HPDE6-E6E7 (cell line): ENCODE data around the gene B4GALT5.

ENCODE experiments used
- DNase-seq: peaks from one replicate; pipeline ENCODE4 v3.0.0; 2011; ENCODE audit warnings: missing footprints; ENCODE audit errors: extremely low spot score

Gene B4GALT5

GRCh38 chr20:49658508-49658907 lies 55.2 kb downstream of the B4GALT5 start:
- DNase-seq: no peak

DNA sequence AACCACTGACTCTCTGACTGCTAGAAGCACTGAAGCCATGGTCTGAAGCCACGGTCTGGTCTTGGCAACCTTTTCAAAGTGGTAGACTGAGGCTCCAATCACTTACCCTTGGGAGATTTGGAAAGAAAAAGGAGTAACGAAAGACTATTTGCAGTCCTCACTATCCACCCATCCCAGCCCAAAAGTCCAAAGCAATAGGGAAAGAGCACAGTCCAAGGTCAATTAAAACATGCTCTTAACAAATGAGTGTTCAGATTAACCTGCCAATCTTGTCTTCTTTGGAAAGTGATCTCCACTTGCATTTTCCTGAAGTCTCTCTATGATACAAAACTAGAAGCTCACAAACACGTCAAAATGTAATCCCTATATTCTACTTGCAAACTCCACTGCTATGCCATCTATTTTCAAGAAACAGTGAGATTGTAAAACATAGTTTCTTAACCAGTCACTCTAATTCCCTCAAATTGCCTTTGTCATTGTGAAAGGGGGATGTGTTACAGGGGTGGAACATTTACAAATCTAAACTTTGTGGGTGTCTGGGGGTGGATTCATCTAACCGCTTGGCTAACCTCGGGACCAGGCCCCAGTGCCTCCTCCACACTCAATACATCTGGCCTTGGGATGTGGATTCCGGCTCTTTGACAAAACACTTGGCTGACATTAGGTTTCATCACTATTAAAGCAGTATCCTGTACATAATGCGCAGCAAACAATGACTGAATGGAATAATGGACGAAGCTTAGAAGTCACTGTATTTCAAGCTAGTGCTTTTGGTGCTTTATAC lies 56.4 kb downstream of the B4GALT5 start:
- no peak for DNase-seq

GRCh38 chr20:49656304-49656703 lies 57.4 kb downstream of the B4GALT5 start:
- DNase-seq: no peak

- DNase-seq: no peak
Measured at GRCh38 chr20:49653925-49654434, 59.7 kb downstream of the B4GALT5 start.

DNA sequence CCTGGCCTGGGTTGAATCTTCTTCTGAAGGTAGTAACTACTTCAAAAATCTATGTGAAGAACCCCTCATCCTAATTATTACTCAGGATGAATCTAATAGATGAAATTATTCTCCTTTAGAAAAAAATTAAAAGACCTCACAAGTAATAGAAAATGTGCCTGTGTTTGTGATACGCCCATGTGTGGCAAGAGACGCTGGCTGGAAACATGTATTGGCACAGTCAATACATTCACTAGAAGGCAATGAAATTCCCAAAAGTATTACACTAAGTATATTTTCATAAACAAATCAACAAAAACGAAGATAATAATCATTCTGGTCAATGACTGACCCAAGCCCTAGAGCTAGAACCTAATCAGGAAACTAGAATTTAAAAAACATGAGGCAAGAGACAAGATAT lies 64.0 kb downstream of the B4GALT5 start:
- DNase-seq: no peak

DNA sequence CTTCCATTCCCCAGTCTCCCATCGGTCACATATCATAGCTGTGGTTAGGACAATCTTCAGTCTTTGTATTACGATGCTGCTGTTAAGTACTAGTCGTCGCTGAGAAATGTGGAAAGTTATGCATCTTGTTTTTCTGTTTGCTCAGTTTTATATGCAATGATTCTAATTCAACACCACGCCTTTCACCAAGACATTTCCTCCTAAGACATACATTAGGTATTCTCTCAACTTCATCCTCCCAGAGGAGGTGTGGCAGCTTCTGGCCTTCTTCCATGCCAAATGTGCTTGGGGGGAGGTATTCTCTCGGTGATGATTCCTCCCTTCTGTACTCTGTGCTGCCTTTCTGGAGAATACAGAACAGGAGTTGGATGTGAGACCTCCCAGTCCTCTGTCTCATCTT lies 66.1 kb downstream of the B4GALT5 start:
- no peak for DNase-seq

DNA sequence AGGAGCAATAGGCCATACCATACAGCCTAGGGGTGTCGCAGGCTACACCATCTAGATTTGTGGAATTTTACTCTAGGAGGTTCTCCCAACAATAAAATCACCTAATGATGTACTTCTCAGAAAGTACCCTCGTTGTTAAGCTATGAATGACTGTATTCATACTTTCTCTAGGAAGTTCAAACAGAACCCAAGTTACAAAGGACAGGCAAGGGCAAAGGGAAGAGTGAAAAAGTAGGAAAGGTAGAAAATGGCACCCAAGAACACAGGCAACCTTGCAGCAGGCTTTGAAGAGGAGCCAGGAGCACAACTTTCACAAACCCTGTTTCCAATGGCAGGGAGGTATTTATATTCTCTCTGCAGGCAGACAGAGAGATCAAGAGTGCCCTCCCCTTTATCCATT lies 67.2 kb downstream of the B4GALT5 start:
- no peak for DNase-seq

- DNase-seq: no peak
Measured at GRCh38 chr20:49646126-49646525, 67.6 kb downstream of the B4GALT5 start.

GRCh38 chr20:49644980-49645565 lies 68.6 kb downstream of the B4GALT5 start:
- no peak for DNase-seq

GRCh38 chr20:49642816-49643215 lies 70.9 kb downstream of the B4GALT5 start:
- no peak for DNase-seq

DNA sequence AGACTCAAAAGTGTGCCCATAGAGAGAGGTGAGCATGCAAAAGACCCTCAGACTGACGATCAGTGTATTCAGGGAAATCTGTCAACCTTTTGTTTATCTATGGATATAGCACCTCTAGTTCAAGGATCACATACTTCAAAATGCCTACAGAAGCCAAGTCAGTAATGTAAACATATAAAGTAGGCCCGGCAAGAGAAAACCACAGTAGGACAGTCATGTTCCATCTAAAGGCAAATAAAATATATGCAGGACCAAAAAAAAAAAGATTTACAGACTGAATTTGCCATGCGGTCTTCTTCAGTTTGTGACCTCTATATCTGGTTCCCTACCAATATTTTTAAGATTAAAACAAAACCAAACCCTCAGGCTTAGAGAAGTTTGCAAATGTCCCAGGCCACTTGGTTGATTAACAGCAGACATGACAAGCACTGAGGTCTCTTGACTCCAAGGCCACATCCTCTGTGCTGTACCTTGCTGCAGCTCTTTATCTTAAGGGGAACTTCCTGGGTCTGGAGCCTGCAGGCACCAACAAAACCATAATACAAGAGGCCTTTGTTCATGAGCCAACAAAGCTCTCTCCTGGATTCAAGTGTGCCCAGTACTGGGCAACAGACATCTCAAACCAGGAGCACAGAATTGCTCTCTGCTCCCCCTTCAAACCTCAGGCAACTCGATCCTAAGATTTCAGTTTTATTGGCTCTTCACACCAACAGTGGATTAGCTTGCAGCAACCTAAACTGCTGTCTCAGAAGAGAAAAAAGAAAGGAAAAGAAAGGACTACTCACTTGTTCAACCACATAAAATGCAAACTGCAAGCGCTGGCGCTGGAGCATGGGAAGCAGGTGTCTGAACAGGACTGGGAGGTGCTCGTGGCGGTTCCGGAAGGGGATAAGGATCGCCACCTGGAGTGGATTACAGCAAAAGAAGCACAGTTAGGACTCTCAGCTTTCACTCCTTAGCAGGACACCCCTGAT lies 71.7 kb downstream of the B4GALT5 start:
- no peak for DNase-seq

DNA sequence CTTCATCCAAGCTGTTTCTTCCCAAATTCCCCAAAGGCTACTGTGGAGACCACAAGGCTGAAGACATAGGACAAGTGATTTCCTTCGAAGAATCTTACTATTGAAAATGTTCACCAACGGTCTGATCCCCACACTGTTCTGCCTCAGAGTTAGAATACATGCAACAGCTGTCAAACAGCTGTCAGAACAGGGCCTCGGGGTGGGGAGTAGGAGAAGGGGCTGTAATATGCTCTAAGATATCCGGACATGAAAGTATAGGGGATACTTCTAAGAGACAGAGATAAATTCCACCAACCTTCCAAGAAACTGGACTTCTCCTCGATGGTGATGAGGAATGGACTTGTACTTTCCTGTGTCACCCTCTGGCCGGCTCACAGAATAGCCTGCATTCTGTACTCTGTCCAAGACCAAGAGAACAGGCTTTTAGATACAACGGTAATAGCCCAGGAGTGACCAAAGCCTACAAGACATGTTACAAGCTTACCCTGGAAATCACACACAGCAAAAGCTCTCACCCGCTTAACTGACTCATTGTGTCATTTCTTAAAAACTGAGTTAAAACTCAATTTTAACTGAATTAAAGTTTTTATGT lies 76.5 kb downstream of the B4GALT5 start:
- DNase-seq: no peak

GRCh38 chr20:49636447-49636846 lies 77.2 kb downstream of the B4GALT5 start:
- DNase-seq: no peak

DNA sequence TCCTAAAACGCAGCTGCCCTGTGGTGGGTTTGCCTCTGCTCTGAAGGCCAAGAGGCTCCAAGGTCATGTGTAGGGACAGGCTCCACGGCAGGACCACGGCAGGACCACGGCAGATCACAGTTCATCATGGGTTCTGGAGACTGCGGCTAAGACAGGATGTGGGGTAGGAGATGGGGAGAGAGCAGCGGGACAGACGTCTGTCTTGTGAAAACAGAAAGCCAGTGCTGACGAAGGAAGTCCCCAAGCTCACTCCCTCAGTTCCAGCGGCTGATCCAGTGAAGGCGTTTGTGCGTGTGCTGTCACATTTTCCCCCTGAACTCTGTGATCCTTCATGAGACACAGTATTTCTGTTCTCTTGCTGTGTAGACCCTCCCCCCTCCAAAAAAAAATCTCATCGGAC lies 77.8 kb downstream of the B4GALT5 start:
- DNase-seq: no peak

GRCh38 chr20:49635166-49635565 lies 78.5 kb downstream of the B4GALT5 start:
- no peak for DNase-seq

DNA sequence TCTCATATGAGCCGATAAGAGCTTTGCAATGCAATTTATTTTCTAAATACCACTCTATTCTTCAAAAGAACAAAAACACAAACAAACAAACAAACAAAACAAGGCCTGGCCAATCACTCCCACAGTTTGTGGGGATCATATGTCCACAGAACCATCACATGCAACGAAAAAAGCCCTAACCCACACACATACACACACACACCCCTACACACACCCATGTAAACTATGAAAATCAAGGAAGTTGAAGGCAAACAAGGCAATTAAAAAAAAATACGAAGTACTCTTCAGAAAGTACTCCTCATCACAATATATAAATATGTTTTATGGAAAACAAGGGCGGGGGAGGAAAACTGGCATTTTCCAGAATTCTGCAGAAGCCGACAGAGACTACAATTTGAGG lies 79.6 kb downstream of the B4GALT5 start:
- DNase-seq: no peak

DNA sequence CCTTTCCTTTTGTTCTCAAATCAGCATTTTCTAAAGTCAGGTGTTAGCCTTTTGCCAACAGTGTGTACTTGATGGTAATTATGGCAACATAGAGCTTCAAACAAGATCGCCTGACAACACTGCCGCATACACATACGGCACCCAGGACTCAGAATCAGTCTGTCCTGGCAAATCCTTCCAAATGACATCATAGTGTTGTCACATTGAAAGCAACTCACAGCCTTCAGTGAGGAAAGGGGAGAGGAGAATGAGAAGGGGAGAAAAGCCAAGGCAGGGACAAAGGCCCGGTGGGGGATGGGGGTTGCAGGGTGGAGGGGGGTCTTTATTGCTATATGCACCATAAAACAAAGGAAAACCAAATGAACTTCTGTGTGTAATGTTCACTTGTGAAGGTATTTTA lies 80.0 kb downstream of the B4GALT5 start:
- no peak for DNase-seq

- no peak for DNase-seq
Measured at GRCh38 chr20:49633023-49633422, 80.7 kb downstream of the B4GALT5 start.

GRCh38 chr20:49631856-49632418 lies 81.7 kb downstream of the B4GALT5 start:
- no peak for DNase-seq

GRCh38 chr20:49631061-49631716 lies 82.5 kb downstream of the B4GALT5 start:
- DNase-seq: no peak

DNA sequence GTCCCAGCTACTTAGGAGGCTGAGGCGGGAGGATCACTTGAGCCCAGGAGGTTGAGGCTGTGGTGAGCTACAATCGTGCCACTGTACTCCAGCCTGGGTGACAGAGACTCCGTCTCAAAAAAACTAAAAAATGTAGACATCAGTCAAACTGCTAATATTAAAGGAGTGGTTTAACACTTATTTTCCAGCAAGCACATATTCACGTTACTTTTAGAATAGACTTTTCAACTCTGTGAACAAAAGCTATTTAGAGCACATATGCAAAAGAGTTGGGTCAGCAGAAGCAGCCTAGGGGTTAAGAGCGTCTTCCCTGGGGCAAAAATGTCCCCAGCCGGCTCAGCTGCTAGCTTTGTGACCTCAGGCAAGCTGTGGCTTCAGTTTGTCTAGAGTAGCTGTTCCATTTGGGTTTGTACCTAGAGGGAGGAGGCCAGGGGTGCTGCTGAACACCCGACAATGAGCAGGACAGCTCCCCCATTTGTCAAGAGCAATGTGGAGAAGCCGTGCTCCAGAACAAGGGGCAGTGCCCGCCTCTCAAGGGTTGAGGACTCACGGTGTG lies 83.2 kb downstream of the B4GALT5 start:
- DNase-seq: no peak
